Measurements from ENCODE around the gene GCSAML.

Gene GCSAML

DNA sequence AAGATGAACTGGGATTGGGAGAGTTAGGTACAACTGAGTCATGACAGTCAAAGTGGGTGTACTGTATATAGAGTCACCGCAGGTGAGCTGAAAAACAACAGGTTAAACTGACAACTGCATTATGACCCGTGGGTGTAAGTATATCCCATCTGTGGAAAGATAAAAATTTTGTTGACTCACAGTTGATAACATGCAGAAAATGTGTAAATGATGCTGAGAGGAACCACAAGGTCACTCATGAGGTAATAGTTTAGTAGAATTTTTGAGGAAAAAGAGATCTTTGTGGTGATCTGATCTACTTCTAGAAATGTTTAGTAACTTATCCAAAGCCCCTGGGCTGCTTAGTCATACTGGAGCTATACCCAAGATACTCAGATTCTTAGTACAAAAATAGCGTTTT, 13.5 kb upstream of the GCSAML start:
- H3K9ac ChIP-seq (ENCODE audit: low read depth in 1 of 2, low read length in 2 of 2) = no peak overlapping the region
- no peaks in the 10 kb centered on the region for H3K36me3 ChIP-seq (ENCODE audit: control insufficient read depth in 2 of 2, insufficient read depth in 2 of 2, low read length in 2 of 2)
- no peaks in the 10 kb centered on the region for H3K27me3 ChIP-seq (ENCODE audit: control insufficient read depth in 2 of 2, insufficient read depth in 2 of 2, low read length in 2 of 2)
- no peak overlapping the region for H3K27ac ChIP-seq (ENCODE audit: low read depth in 2 of 2, low read length in 2 of 2)
- H3K9me3 ChIP-seq (ENCODE audit: control insufficient read depth in 2 of 2, low read length in 2 of 2) = no peaks in the 10 kb centered on the region
- H3K4me3 ChIP-seq (ENCODE audit: low read length in 2 of 2) = no peak overlapping the region
- H3K4me1 ChIP-seq (ENCODE audit: control insufficient read depth in 2 of 2, insufficient read depth in 2 of 2, low read length in 2 of 2) = no peaks in the 10 kb centered on the region

DNA sequence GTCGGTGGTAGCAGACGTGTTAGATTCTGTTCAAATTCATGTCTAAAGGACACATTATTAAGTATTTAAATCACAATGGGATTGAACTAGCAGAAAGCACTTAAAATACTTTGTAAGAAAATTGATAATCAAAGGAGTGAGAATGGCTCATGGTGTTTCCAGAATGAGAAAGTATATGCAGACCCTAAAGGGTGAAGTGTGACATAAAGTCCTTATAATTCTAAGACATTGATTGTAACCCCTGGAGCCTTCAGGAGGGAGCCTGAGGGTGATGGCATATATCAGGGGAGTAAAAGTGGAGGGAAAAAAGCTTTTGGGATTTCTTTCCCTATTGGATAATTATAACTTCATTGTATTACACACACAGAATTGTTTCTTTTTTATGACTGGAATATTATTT, 12.6 kb upstream of the GCSAML start, which contains the start of gene OR2C3:
Gene OR2C3, minus strand, starts transcription at position 101 of the 400 bp plus-strand sequence. CDS start 3,929 bp downstream, outside the sequence.
- Histone ChIP-seq H3K27ac (ENCODE audit: low read depth in 2 of 2, low read length in 2 of 2) (no peak within 1 kb of the TSS), H3K36me3 (ENCODE audit: control insufficient read depth in 2 of 2, insufficient read depth in 2 of 2, low read length in 2 of 2) (no peaks in the 10 kb centered on the region), H3K27me3 (ENCODE audit: control insufficient read depth in 2 of 2, insufficient read depth in 2 of 2, low read length in 2 of 2) (no peaks in the 10 kb centered on the region), H3K9me3 (ENCODE audit: control insufficient read depth in 2 of 2, low read length in 2 of 2) (no peaks in the 10 kb centered on the region), H3K4me3 (ENCODE audit: low read length in 2 of 2) (no peak within 1 kb of the TSS), H3K4me1 (ENCODE audit: control insufficient read depth in 2 of 2, insufficient read depth in 2 of 2, low read length in 2 of 2) (no peaks in the 10 kb centered on the region), H3K9ac (ENCODE audit: low read depth in 1 of 2, low read length in 2 of 2) (no peak within 1 kb of the TSS)

DNA sequence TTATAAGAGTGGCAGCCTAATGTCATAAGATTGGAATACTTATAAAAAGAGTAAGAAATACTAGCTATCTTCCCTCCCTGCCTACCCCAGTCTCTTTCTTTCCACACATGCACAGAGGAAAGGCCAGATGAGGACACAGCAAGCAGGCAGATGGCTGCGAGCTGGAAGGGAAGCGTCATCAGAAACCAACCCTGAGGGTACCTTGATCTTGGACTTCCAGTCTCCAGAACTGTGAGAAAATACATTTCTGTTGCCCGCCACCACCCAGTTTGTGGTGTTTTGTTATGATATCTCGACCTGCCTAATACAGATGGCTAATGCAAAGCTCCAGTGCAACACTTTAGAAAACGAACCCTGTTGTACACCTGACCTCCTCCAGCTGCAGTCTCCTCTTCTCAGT, 10.4 kb upstream of the GCSAML start:
- Histone ChIP-seq H3K4me3 (ENCODE audit: low read length in 2 of 2) (no peak overlapping the region), H3K4me1 (ENCODE audit: control insufficient read depth in 2 of 2, insufficient read depth in 2 of 2, low read length in 2 of 2) (no peaks in the 10 kb centered on the region), H3K9me3 (ENCODE audit: control insufficient read depth in 2 of 2, low read length in 2 of 2) (no peaks in the 10 kb centered on the region), H3K27ac (ENCODE audit: low read depth in 2 of 2, low read length in 2 of 2) (no peak overlapping the region), H3K9ac (ENCODE audit: low read depth in 1 of 2, low read length in 2 of 2) (no peak overlapping the region), H3K36me3 (ENCODE audit: control insufficient read depth in 2 of 2, insufficient read depth in 2 of 2, low read length in 2 of 2) (no peaks in the 10 kb centered on the region), H3K27me3 (ENCODE audit: control insufficient read depth in 2 of 2, insufficient read depth in 2 of 2, low read length in 2 of 2) (no peaks in the 10 kb centered on the region)

DNA sequence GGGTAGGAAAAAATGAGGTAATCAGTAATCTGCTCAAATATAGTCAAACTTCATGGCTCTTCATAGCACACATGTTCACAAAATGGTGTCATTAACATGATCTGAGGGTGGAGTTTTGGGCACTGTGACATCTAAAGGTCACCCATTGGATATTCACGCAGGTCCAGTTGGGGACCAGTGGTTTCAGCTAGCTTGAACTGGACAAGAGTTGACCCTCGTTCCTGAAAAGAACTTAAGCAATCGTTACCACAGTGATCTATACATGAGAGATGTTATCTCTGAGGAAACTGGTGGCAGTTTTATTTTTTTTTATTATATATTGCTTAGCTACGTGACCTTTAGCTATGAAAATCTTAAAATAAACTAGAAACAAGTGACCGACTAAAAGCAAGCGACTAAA, 9.7 kb upstream of the GCSAML start:
- no peak overlapping the region for H3K4me3 ChIP-seq (ENCODE audit: low read length in 2 of 2)
- H3K9me3 ChIP-seq (ENCODE audit: control insufficient read depth in 2 of 2, low read length in 2 of 2) = no peaks in the 10 kb centered on the region
- H3K4me1 ChIP-seq (ENCODE audit: control insufficient read depth in 2 of 2, insufficient read depth in 2 of 2, low read length in 2 of 2) = no peaks in the 10 kb centered on the region
- no peaks in the 10 kb centered on the region for H3K36me3 ChIP-seq (ENCODE audit: control insufficient read depth in 2 of 2, insufficient read depth in 2 of 2, low read length in 2 of 2)
- H3K27me3 ChIP-seq (ENCODE audit: control insufficient read depth in 2 of 2, insufficient read depth in 2 of 2, low read length in 2 of 2) = no peaks in the 10 kb centered on the region
- H3K27ac ChIP-seq (ENCODE audit: low read depth in 2 of 2, low read length in 2 of 2) = no peak overlapping the region
- no peak overlapping the region for H3K9ac ChIP-seq (ENCODE audit: low read depth in 1 of 2, low read length in 2 of 2)

DNA sequence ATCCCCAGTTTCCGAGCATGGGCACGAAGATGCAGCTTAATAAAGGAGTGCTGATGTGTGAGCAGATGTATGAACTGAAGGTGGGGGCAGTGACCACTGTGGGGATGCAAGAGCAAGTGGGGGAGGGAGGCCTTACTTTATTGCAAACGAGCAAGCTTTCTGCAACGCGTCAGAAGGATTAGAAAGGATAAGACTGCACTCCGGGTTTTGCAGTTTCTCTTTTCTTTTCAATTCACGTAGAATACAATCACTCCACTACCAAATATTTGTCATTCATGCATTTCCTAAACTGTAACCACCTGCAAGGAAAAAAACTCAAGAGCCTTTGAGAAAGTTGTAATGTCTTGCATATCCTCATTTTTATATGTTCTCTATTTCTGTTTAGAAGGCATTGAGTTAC, 8.4 kb upstream of the GCSAML start:
- H3K27ac ChIP-seq (ENCODE audit: low read depth in 2 of 2, low read length in 2 of 2) = no peak overlapping the region
- H3K4me1 ChIP-seq (ENCODE audit: control insufficient read depth in 2 of 2, insufficient read depth in 2 of 2, low read length in 2 of 2) = no peaks in the 10 kb centered on the region
- H3K9me3 ChIP-seq (ENCODE audit: control insufficient read depth in 2 of 2, low read length in 2 of 2) = no peaks in the 10 kb centered on the region
- no peaks in the 10 kb centered on the region for H3K27me3 ChIP-seq (ENCODE audit: control insufficient read depth in 2 of 2, insufficient read depth in 2 of 2, low read length in 2 of 2)
- H3K4me3 ChIP-seq (ENCODE audit: low read length in 2 of 2) = no peak overlapping the region
- H3K36me3 ChIP-seq (ENCODE audit: control insufficient read depth in 2 of 2, insufficient read depth in 2 of 2, low read length in 2 of 2) = no peaks in the 10 kb centered on the region
- H3K9ac ChIP-seq (ENCODE audit: low read depth in 1 of 2, low read length in 2 of 2) = no peak overlapping the region

DNA sequence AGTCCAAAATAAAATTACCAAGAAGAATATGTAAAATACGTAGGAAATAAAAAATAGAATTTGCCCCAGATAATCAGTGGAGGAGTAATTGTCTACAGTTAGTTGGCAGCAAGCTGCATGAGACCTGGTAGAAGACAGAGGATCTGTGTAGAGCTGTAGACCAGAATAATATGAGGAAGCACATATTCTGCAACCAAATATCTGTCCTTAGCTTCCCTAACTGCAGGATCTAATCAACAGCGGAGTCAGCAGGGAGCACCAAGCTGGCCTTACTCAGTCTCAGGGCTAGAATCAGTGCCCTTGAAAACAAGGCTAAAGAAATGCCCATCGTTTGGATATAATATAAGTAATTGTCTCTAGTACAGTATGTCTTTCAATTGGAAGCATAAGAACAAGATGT, 6.1 kb upstream of the GCSAML start:
- Histone ChIP-seq H3K27me3 (ENCODE audit: control insufficient read depth in 2 of 2, insufficient read depth in 2 of 2, low read length in 2 of 2) (no peaks in the 10 kb centered on the region), H3K4me3 (ENCODE audit: low read length in 2 of 2) (no peak overlapping the region), H3K4me1 (ENCODE audit: control insufficient read depth in 2 of 2, insufficient read depth in 2 of 2, low read length in 2 of 2) (no peaks in the 10 kb centered on the region), H3K36me3 (ENCODE audit: control insufficient read depth in 2 of 2, insufficient read depth in 2 of 2, low read length in 2 of 2) (no peaks in the 10 kb centered on the region), H3K9me3 (ENCODE audit: control insufficient read depth in 2 of 2, low read length in 2 of 2) (no peaks in the 10 kb centered on the region), H3K27ac (ENCODE audit: low read depth in 2 of 2, low read length in 2 of 2) (no peak overlapping the region), H3K9ac (ENCODE audit: low read depth in 1 of 2, low read length in 2 of 2) (no peak overlapping the region)

DNA sequence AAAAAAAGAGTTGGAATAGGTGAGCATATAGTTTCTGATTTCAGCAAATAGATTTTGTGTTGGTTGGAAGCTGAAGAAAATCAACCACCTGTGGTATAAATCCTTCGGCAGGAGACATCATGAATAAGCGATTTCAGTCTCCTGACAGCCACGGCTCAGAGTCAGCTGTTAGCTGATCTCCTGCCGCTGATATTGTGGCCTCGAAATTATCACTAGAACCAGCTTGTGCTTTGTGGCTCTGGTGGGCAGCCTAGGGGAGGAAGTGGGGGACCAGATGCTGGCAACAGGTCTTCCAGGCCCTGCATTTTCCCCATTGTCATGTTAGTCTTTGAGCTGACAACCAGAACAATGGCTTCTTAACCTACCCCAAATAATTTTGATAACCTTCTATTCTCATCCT, 842 bp upstream of the GCSAML start:
- H3K4me1 ChIP-seq (ENCODE audit: control insufficient read depth in 2 of 2, insufficient read depth in 2 of 2, low read length in 2 of 2) = no peaks in the 10 kb centered on the region
- no peak overlapping the region for H3K27ac ChIP-seq (ENCODE audit: low read depth in 2 of 2, low read length in 2 of 2)
- no peaks in the 10 kb centered on the region for H3K36me3 ChIP-seq (ENCODE audit: control insufficient read depth in 2 of 2, insufficient read depth in 2 of 2, low read length in 2 of 2)
- no peak overlapping the region for H3K4me3 ChIP-seq (ENCODE audit: low read length in 2 of 2)
- H3K9ac ChIP-seq (ENCODE audit: low read depth in 1 of 2, low read length in 2 of 2) = no peak overlapping the region
- H3K27me3 ChIP-seq (ENCODE audit: control insufficient read depth in 2 of 2, insufficient read depth in 2 of 2, low read length in 2 of 2) = no peaks in the 10 kb centered on the region
- H3K9me3 ChIP-seq (ENCODE audit: control insufficient read depth in 2 of 2, low read length in 2 of 2) = no peaks in the 10 kb centered on the region

DNA sequence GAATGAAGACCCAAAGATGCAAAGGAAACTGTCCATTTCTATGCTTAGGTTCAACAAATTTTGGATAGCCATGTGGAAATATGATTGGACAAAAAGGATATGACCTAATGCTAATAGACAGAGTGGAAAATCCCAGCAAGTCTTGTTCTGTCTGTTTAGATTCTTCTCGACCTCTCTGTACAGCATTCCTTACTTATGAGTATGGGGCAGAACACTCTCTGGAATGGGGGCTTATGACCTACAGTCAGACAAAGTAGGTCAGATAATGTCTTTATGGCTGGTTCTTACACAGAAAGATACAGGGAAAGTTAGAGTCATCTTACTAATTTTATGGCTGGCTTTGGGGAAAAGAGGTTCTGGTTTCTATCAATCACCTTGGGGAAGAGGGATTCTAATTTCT, 2.8 kb downstream of the GCSAML start:
- no peak overlapping the region for H3K27ac ChIP-seq (ENCODE audit: low read depth in 2 of 2, low read length in 2 of 2)
- no peaks in the 10 kb centered on the region for H3K4me1 ChIP-seq (ENCODE audit: control insufficient read depth in 2 of 2, insufficient read depth in 2 of 2, low read length in 2 of 2)
- H3K9ac ChIP-seq (ENCODE audit: low read depth in 1 of 2, low read length in 2 of 2) = no peak overlapping the region
- no peak overlapping the region for H3K4me3 ChIP-seq (ENCODE audit: low read length in 2 of 2)
- no peaks in the 10 kb centered on the region for H3K27me3 ChIP-seq (ENCODE audit: control insufficient read depth in 2 of 2, insufficient read depth in 2 of 2, low read length in 2 of 2)
- no peaks in the 10 kb centered on the region for H3K36me3 ChIP-seq (ENCODE audit: control insufficient read depth in 2 of 2, insufficient read depth in 2 of 2, low read length in 2 of 2)
- no peaks in the 10 kb centered on the region for H3K9me3 ChIP-seq (ENCODE audit: control insufficient read depth in 2 of 2, low read length in 2 of 2)

DNA sequence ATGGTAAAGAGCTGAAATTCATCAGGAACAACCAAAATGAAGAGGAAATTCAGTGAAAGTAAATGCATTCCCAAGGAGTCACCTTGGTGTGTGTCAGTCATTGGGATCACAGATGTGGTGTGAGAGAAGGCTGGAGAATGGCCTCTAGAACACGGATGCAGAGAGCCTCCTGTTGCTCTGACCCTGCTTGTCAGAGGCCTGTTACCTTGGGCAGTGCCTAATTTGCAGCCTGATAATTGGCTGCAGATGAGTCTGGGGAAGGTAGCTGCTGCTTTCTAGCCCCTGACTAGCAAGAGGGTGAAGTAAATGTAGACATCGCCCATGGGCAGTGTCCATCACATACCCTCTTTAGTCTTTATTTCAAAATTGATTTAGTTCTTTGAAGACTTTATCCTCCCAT, 3.3 kb downstream of the GCSAML start:
- Histone ChIP-seq H3K9ac (ENCODE audit: low read depth in 1 of 2, low read length in 2 of 2) (no peak overlapping the region), H3K27ac (ENCODE audit: low read depth in 2 of 2, low read length in 2 of 2) (no peak overlapping the region), H3K4me3 (ENCODE audit: low read length in 2 of 2) (no peak overlapping the region), H3K27me3 (ENCODE audit: control insufficient read depth in 2 of 2, insufficient read depth in 2 of 2, low read length in 2 of 2) (no peaks in the 10 kb centered on the region), H3K4me1 (ENCODE audit: control insufficient read depth in 2 of 2, insufficient read depth in 2 of 2, low read length in 2 of 2) (no peaks in the 10 kb centered on the region), H3K36me3 (ENCODE audit: control insufficient read depth in 2 of 2, insufficient read depth in 2 of 2, low read length in 2 of 2) (no peaks in the 10 kb centered on the region), H3K9me3 (ENCODE audit: control insufficient read depth in 2 of 2, low read length in 2 of 2) (no peaks in the 10 kb centered on the region)

DNA sequence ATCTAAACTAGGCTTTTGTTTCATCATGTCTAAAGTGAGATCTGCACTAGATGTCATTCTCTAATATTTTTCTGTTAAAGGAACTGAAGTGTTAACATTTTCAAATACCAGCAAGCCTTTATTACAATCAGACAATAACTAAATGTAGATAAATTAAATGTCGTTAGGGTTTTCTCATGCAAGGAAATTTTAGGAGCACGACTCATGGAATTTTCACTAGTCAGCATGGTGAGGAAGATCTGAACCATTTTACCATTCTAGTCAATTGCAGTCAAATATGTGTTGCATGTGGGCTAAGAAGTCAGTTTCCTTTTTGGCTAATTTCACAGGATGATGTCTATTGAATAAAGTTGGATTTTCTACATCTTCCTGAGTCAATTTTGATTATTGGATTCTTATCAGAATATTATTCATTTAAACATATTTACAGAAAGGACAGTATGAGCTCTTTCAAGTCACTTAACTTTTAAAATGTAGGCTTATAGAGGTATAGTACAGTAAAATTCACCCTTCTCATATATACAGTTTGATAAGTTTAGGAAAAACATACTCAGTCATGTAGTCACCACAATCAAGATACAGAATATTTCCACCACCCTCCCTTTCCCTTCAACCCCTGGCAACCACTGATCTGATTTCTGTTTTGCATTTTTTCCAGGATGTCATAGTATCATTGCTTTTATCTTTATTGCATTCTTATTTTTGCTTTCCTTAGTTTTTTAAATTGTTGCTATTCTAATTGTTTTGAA, 9.2 kb downstream of the GCSAML start:
- H3K4me1 ChIP-seq (ENCODE audit: control insufficient read depth in 2 of 2, insufficient read depth in 2 of 2, low read length in 2 of 2) = no peaks in the 10 kb centered on the region
- no peak overlapping the region for H3K27ac ChIP-seq (ENCODE audit: low read depth in 2 of 2, low read length in 2 of 2)
- no peaks in the 10 kb centered on the region for H3K9me3 ChIP-seq (ENCODE audit: control insufficient read depth in 2 of 2, low read length in 2 of 2)
- no peaks in the 10 kb centered on the region for H3K27me3 ChIP-seq (ENCODE audit: control insufficient read depth in 2 of 2, insufficient read depth in 2 of 2, low read length in 2 of 2)
- no peak overlapping the region for H3K9ac ChIP-seq (ENCODE audit: low read depth in 1 of 2, low read length in 2 of 2)
- H3K4me3 ChIP-seq (ENCODE audit: low read length in 2 of 2) = no peak overlapping the region
- no peaks in the 10 kb centered on the region for H3K36me3 ChIP-seq (ENCODE audit: control insufficient read depth in 2 of 2, insufficient read depth in 2 of 2, low read length in 2 of 2)
